Prostate gland (tissue), 2 donors: Measurements from ENCODE around the gene ZNRD2.

Experiments used
- POLR2A ChIP-seq: fragments of 450-650 bp; IDR thresholded peaks from one replicate; pipeline ENCODE4 v1.6.1; 2016; ENCODE audit warnings: antibody characterized with exemption, mild to moderate bottlenecking
- POLR2AphosphoS5 ChIP-seq: sonication (generic); formaldehyde crosslinking; IDR thresholded peaks from one replicate; pipeline ENCODE4 v1.6.1; 2017; ENCODE audit warnings: antibody characterized with exemption
- TF ChIP-seq, protein P1 (sequence below), 4 experiments: fragments of 200-600 bp in 2 of 4; fragments of 450-650 bp in 2 of 4; sonication (generic) in 2 of 4; IDR thresholded peaks; 1 replicate in 3 of 4; 2 replicates in 1 of 4; pipeline ENCODE4 v1.5.1; 2016 to 2019; ENCODE audit warnings: antibody characterized with exemption in 4 of 4, mild to moderate bottlenecking in 2 of 4, moderate library complexity in 2 of 4

DNA sequence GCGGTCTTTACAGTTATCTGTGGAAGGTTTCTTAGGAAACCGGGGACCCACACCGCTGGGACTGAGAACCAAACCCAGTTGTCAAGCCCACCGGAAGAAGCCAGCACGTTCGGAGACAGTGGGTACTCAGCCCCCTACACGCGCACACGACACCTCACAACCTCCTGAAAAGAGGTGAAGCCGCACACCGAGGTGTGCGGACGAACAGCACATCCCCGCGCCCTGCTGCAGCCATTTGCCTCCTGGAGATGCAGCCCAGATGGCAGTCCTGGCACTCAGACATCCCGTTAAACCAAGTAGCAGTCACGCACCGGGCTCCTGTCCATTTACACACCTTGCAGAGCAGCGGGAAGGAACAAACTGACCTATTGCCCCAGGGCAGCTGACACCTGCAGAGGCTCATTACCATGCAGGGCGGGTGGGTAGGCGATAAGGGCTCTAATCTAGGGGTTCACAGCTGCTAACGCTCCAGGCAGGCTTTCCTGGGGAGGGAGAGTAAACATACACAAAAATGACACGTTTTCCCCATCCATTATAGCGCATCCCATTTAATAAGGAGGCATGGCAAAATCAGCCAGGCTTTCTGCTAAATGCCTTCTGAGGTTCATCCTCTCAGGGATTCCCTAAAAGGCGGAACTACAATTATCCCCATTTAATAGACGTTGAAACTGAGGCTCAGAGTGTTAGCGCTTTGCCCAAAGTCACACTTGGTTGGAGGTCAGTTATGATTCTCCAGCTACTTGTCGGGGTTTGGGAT is 4.7 kb downstream of the ZNRD2 start:
- TF ChIP-seq, protein P1, sequence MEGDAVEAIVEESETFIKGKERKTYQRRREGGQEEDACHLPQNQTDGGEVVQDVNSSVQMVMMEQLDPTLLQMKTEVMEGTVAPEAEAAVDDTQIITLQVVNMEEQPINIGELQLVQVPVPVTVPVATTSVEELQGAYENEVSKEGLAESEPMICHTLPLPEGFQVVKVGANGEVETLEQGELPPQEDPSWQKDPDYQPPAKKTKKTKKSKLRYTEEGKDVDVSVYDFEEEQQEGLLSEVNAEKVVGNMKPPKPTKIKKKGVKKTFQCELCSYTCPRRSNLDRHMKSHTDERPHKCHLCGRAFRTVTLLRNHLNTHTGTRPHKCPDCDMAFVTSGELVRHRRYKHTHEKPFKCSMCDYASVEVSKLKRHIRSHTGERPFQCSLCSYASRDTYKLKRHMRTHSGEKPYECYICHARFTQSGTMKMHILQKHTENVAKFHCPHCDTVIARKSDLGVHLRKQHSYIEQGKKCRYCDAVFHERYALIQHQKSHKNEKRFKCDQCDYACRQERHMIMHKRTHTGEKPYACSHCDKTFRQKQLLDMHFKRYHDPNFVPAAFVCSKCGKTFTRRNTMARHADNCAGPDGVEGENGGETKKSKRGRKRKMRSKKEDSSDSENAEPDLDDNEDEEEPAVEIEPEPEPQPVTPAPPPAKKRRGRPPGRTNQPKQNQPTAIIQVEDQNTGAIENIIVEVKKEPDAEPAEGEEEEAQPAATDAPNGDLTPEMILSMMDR (IDR thresholded peaks at IDR 0.05), result no peak
- no peak for TF ChIP-seq POLR2A
- TF ChIP-seq POLR2AphosphoS5, result no peak
